HCT116 (cell line): Measurements from ENCODE around the gene PLEKHG5.

Source experiments
- CBX3 ChIP-seq: IDR thresholded peaks from 2 replicates; pipeline ENCODE4 v1.6.1; 2012; ENCODE audit warnings: low read depth
- CEBPB ChIP-seq: IDR thresholded peaks from 2 replicates; pipeline ENCODE4 v1.6.1; 2012; ENCODE audit warnings: low read depth
- EZH2 ChIP-seq: fragments of 200-600 bp; sonication (generic); IDR thresholded peaks from 2 replicates; pipeline ENCODE4 v1.6.1; 2017; ENCODE audit warnings: antibody characterized with exemption, mixed run types
- POLR2A ChIP-seq: IDR thresholded peaks from 2 replicates; pipeline ENCODE4 v1.7.0; 2011; ENCODE audit warnings: borderline replicate concordance; ENCODE audit not compliant: insufficient read depth, insufficient read length; ENCODE audit errors: extremely low read depth
- SIN3A ChIP-seq: IDR thresholded peaks from 2 replicates; pipeline ENCODE4 v1.6.1; 2012; ENCODE audit warnings: low read depth
- SRF ChIP-seq: IDR thresholded peaks from 2 replicates; pipeline ENCODE4 v1.6.1; 2012; ENCODE audit warnings: low read depth
- TCF7L2 ChIP-seq: IDR thresholded peaks from 2 replicates; pipeline ENCODE4 v1.7.0; 2011; ENCODE audit warnings: borderline replicate concordance, inconsistent platforms; ENCODE audit not compliant: insufficient read depth, insufficient read length; ENCODE audit errors: extremely low read depth
- TF ChIP-seq, protein P1 (sequence below), 3 experiments: fragments of 200-600 bp in 1 of 3; sonication (generic) in 1 of 3; IDR thresholded peaks in 2 of 3; conservative IDR thresholded peaks in 1 of 3; 2 replicates each; pipeline ENCODE4 v1.5.1; 2012 to 2017; ENCODE audit warnings: low read depth in 2 of 3, low read length in 2 of 3, antibody characterized with exemption in 1 of 3, borderline replicate concordance in 1 of 3, control low read depth in 1 of 3, mild to moderate bottlenecking in 1 of 3, mixed read lengths in 1 of 3, mixed run types in 1 of 3, moderate library complexity in 1 of 3; ENCODE audit not compliant: insufficient read depth in 1 of 3
- TF ChIP-seq, protein P2 (sequence below): IDR thresholded peaks from 2 replicates; pipeline ENCODE4 v1.6.1; 2012

DNA sequence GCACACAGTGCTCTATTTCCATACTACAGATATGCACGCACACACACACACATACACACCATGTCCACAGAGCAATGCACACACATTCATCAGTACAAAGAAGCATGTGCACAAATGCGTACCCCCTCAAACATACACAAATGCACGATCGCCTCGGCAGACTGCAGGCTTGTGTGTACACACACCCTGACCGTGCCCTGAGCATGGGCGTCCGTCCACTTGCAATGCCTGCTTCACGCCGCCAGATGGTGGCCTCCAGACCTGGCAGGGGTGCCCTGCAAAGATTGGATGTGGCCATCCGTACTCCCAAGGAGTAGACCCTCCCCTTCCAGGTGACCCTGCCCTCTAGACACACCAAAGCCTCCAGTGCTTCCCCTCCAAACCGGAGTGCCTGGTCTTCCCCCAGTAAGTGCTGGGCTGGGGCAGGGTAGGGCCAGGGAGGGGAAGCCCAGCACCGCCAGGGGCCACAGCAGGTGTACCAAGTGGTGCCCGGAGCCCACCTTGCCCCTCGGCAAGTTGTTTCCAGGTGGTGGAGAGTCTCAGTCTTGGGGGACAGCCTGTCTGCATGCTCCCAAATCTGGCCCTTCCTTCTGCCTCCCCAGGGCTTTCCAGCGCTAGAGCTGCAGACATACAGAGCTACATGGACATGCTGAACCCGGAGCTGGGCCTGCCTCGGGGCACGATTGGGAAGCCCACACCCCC lies 46.3 kb downstream of the PLEKHG5 start:
- TF ChIP-seq POLR2A (no peak), CBX3 (no peak), SRF (no peak), SIN3A (no peak), EZH2 (no peak), TCF7L2 (no peak), CEBPB (no peak)
- TF ChIP-seq, protein P1, sequence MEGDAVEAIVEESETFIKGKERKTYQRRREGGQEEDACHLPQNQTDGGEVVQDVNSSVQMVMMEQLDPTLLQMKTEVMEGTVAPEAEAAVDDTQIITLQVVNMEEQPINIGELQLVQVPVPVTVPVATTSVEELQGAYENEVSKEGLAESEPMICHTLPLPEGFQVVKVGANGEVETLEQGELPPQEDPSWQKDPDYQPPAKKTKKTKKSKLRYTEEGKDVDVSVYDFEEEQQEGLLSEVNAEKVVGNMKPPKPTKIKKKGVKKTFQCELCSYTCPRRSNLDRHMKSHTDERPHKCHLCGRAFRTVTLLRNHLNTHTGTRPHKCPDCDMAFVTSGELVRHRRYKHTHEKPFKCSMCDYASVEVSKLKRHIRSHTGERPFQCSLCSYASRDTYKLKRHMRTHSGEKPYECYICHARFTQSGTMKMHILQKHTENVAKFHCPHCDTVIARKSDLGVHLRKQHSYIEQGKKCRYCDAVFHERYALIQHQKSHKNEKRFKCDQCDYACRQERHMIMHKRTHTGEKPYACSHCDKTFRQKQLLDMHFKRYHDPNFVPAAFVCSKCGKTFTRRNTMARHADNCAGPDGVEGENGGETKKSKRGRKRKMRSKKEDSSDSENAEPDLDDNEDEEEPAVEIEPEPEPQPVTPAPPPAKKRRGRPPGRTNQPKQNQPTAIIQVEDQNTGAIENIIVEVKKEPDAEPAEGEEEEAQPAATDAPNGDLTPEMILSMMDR (IDR thresholded peaks at IDR 0.05 in 2 of 3, conservative IDR thresholded peaks at IDR 0.05 in 1 of 3; ENCODE audit: borderline replicate concordance in 1 of 3, insufficient read depth in 1 of 3, low read depth in 2 of 3, low read length in 2 of 3): peak in 2 of 3 experiments; percentile 66 to 71; a peak in 4 of 6 replicates
- TF ChIP-seq, protein P2, sequence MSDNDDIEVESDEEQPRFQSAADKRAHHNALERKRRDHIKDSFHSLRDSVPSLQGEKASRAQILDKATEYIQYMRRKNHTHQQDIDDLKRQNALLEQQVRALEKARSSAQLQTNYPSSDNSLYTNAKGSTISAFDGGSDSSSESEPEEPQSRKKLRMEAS: no peak
